UCSD-AML1 (cell line): ENCODE measurements around the gene TTPAL.
"Not testable (repeated sequence)": the region's sequence is repeated elsewhere in the genome, so short reads cannot be mapped to it uniquely, and the experiment has no call there.

Experiments used
- DNase-seq: peaks from one replicate; lab custom pipeline; 2025; ENCODE audit not compliant: unreplicated experiment; lab: John Stamatoyannopoulos, UW

The TTPAL gene

GRCh38 chr20:44467289-44467883 lies 8.3 kb upstream of the TTPAL start:
- no peak for DNase-seq

GRCh38 chr20:44468044-44468782 lies 7.5 kb upstream of the TTPAL start:
- DNase-seq = no peak

- no peak for DNase-seq
Measured at GRCh38 chr20:44470327-44470726, 5.3 kb upstream of the TTPAL start.

GRCh38 chr20:44471481-44471882 lies 4.2 kb upstream of the TTPAL start:
- no peak for DNase-seq

- not testable (repeated sequence) for DNase-seq
Measured at GRCh38 chr20:44472283-44472682, 3.4 kb upstream of the TTPAL start.

- DNase-seq = no peak
Measured at GRCh38 chr20:44475372-44475693, 341 bp upstream of the TTPAL start.

GRCh38 chr20:44477151-44477550 lies 1.5 kb downstream of the TTPAL start:
- DNase-seq = no peak

- no peak for DNase-seq
Measured at GRCh38 chr20:44478206-44478605, 2.5 kb downstream of the TTPAL start.

- no peak for DNase-seq
Measured at GRCh38 chr20:44479643-44480042, 4.0 kb downstream of the TTPAL start.

GRCh38 chr20:44480097-44480496 lies 4.4 kb downstream of the TTPAL start:
- no peak for DNase-seq

GRCh38 chr20:44481719-44482416 lies 6.2 kb downstream of the TTPAL start:
- no peak for DNase-seq

GRCh38 chr20:44483112-44483511 lies 7.4 kb downstream of the TTPAL start:
- DNase-seq = no peak

- no peak for DNase-seq
Measured at GRCh38 chr20:44485078-44485829, 9.6 kb downstream of the TTPAL start.

- no peak for DNase-seq
Measured at GRCh38 chr20:44485830-44486198, 10.1 kb downstream of the TTPAL start.

GRCh38 chr20:44488551-44488950 lies 12.9 kb downstream of the TTPAL start:
- DNase-seq = no peak

GRCh38 chr20:44489223-44489622 lies 13.5 kb downstream of the TTPAL start:
- DNase-seq = no peak

GRCh38 chr20:44489931-44490330 lies 14.3 kb downstream of the TTPAL start:
- DNase-seq = no peak

GRCh38 chr20:44491635-44492395 lies 16.1 kb downstream of the TTPAL start:
- no peak for DNase-seq

GRCh38 chr20:44494266-44494665 lies 18.6 kb downstream of the TTPAL start:
- DNase-seq = no peak

GRCh38 chr20:44494681-44495080 lies 19.0 kb downstream of the TTPAL start:
- DNase-seq = no peak

- no peak for DNase-seq
Measured at GRCh38 chr20:44495257-44495656, 19.6 kb downstream of the TTPAL start.
